NCI-H2029 treated with DMSO at 0.1 percent for 48 hours (cell line): ENCODE results near the gene CD7.

Experiments used
- DNase-seq: peaks from one replicate; lab custom pipeline; 2025; lab: John Stamatoyannopoulos, UW

CD7 gene

DNA sequence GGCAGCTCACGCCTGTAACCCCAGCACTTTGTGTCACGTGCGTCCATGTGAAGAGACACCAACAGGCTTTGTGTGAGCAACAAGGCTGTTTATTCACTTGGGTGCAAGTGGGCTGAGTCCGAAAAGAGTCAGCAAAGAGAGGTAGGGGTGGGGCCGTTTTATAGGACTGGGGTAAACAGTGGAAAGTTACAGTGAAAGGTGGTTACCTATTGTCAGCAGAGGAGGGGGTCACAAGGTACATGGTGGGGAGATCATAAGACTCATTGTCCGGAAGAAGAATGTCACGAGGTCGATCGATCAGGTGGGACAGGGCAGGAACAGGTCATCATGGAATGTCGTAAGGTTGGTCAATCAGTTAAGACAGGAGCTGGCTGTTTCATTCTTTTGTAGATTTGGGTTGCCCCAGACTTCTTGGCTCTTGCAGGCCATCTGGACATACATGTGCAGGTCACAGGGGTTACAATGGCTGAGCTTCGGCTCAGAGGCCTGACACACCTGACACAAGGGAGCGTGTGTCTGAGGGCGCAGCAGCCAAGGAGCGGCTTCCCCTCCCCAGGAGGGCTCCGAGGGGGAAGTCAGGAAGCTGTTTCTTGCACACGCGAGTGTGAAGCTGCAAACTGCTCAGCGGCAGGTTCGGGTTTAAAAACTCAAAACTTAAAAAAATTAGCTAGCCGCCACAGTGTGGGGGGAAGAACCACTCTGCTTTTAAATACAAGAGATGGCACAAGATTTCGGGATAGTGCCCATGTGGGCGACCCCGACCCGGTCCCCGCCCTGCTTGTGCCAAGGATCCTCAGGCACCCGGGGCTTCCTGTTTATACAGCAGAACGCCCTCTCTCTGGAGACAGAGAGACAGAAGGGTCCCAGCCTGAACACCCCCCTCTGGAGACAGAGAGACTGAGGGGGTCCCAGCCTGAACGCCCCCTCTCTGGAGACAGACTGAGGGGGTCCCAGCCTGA, 29.2 kb upstream of the CD7 start:
- DNase-seq, result no peak

DNA sequence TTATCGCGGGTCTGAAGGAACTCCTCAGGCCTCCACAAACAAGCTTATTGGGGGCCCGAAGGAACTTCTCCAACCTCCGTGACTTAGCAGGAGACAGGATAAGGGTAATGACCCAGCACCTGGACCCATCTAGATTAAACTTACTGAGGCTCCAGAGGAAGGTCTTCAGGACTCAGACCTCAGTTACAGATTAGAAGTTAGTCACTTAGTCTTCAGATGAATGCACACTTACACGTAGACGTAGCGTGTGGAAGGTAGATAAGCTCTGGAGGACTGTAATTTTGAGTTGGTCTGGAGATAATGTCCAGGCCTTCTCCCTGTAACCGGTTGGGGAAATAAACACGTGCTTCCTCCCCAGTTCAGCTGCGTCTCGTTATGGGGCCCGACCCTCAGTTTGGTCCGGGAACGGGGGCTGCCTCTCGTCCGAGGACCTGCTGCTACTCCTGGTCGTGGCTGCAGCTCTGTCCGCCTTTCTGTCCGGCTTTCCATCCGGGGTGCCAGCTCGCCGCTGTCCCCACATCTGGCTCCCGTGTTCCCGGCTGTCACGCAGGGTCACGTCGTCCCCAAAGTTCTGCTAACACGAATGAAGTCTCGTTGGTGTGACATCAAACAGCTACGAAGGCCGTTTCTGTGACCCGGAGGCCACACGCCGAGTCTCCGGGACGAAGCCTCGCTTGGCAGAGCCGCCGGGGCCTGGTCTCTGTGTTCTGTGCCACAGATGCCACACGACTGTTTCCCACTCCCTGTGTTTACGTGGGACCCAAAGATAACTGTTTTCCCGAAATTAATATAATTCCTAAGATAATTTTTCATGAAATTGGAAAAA, 28.0 kb upstream of the CD7 start:
- no peak for DNase-seq

DNA sequence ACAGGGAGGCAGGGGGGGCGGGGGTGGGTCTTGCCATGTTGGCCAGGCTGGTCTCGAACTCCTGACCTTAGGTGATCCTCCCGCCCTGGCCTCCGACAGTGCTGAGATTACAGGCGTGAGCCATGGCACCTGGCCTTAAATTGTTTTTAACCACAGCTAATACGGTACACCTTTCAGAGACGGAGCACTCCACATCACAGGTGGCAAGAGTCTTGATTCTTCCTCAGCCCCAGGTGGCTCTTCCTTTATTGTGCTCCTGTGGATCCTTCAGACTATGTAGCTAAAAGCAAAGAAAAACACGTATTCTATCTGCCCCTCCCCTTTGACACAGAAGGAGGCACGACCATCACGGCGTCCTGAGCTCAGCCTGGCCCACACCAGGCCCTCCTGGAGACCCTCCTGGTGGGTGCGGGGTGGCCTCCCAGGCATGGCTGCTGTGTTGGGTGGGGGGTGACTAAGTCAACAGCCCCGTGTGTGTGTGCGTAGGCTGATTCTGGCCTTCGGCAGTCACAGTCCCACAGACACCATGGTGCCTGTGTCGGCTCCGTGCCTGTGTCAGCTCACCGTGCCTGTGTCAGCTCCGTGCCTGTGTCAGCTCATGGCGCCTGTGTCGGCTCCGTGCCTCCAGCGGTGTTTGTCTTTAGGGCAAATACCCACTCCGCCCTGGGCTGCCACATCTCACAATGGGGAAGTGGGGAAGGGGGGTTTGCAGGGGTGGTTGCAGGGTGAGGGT, 26.9 kb upstream of the CD7 start:
- no peak for DNase-seq

DNA sequence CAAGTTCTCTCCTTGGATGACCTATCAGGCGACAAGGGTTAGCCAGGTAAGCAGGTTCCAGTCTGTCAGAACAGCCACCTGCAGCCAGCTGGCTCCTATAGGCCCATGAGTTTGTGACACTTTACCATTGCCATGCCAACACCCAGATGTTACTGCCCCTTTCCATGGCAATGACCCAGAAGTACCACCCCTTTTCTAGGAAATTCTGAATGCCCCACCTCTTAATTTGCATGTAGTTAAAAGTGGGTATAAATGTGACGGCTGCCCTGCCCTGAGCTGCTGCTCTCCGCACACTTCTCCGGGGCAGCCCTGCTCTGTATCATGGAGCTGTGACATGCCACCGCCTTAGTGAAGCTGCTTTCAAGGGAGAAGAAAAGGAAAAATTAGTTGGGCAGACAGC, 26.2 kb upstream of the CD7 start:
- DNase-seq, result no peak

DNA sequence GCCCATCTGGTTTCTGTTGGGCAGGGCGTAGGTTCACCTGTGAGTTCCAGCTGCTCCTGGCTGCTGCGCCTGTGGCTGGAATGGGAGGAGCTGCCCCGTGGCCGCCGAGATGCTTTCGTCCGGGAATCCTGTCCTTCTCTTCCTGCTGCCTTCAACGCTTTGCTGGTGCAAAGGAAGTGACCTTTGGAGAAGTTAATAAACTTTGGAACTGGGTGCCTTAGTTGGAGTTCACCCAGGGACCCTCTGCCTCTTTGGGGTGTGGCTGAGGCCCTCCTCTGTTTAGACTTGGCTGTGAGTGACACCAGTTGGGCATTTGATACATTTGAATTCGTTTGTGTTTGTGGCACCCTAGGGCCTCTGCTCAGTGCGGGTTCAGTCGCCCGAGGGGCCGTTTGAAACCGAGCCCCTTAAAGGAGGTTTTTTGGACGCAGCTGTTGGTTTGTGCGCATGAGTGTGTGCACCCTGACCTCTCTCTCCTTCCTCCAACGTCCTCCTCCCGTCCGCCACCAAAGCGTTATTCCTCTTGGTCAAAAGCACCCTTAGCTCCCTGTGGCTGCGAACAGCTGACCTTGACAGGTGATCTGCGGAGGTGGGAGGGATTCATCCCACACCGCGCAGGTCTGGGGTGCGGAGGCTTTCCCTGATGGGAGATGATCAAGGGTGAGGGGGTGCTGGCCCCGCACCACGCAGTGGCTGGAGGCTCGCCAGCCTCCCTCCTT, 25.1 kb upstream of the CD7 start:
- DNase-seq, result no peak

DNA sequence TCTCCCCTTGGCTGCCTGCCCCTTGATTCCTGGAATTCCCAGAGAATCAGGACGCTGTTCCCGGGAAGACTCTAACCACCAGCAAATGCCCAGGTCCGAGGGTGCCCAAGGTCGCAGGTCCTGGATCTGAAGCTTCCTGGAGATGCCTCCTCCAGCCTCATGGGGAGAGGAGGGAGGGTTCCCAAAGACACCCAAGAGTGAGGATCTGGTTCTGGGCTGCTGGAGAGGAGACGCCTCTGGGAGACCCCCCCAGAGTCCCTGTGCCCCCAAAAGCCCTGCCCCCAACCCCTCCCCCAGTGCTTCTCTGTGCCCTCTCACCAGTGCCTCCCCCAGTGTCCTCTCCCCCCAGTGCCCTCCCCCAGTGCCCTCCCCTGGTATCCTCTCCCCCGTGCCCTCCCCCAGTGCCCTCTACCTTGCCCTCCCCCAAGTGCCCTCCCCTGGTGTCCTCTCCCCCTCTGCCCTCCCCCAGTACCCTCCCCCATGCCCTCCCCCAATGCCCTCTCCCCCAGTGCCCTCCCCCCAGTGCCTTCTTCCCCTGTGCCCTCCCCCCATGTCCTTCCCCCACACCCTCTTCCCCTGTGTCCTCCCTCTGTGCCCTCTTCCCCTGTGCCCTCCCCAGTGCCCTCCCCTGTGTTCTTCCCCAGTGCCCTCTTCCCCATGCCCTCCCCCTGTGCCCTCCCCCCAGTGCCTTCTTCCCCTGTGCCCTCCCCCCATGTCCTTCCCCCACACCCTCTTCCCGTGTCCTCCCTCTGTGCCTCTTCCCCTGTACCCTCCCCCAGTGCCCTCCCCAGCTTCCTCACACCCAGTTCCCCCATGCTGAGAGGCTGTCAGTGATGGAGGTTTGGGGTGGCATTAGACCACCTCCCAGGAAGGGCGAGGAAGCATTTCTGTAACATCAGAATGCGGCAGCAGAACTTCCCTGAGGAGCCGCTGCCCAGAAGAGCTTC, 22.5 kb upstream of the CD7 start:
- no peak for DNase-seq

DNA sequence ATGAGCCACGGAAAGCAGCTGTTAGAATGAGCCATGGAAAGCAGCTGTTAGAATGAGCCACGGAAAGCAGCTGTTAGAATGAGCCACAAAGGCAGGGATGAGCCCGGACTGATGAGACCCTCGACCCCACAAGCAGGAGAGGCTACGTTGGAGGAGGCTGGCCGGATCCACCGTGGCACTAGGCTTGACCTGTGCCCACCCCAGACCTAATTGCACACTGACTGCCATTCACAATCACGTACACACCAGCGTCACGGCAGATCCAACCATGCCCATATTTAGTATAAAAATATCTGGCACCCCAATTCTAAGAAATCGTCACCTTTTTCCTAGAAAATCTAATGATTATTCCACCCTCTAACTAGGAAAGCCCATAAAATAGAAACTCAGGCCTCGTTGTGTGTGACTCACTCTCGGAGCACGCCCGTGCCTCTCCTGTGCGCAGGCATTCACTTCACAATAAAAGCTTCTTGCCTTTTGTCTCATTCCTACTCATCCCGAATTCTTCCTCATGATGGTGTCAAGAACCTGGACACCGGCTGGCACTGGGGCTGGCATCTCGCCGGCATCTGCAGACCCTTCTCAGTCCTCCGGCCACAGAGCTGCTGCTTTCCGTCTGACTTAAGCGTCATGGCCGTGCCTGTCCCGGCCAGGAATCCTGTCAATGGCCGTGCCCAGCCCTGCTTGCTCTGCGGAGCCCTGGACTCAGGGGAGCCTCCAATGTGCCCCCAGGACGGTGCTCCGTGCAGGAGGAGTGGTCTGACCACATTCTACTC, 21.6 kb upstream of the CD7 start:
- DNase-seq, result no peak

DNA sequence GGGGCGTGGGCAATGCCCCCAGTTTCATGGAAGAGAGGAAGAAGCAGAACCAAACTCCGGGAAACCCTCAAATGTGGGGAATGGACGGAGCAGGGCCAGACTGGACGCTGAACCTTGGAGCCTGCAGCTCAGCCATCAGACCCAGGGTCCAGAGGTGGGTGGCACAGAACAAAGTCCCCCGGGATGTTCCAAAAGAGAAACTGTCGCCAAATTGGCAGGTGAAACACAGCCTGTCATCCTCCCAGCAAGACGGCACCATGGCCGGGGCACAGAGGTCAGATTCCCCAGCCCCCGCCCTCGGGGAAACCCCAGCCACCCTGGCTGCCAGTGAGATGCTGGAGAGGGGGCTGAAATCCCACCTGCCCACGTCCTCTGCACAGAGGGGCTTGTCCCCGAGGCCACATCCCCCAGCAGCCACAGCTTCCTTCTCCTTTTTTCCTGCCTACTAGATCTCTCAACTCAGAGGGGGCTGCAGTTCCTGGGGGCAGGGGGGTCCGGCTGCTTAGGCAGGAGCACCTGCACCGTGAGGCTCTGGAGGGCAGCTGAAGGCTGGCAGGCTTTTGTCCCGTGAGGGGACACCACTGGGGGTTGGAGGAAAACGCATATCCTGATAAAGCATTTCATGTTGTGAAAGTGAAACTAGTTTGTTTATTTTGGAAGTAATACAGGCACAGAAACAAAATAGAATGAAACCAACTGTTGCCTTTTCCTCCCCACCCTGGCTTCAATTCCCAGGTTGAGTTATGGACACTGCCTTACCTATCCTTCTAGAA, 17.4 kb upstream of the CD7 start:
- no peak for DNase-seq

DNA sequence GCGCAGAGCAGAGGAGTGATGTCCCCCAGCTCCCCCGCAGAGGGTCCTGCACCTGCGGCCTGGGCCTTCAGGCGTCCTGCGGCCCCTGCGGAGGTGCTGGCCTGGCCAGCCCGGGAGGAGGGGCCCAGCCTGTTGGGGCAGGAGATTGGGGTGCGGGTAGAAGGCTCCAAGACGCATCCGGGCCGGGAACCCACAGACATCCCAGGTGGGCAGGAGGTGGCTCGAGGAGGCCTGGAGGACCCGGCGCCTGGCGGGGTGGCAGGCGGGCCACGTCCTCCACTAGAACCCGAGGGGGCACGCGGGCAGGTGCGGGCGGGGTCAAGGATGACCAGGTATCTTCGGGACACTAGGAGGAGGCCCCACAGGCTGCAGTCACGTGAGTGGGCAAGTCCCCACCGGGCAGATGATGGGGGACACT, 16.8 kb upstream of the CD7 start:
- DNase-seq, result no peak

DNA sequence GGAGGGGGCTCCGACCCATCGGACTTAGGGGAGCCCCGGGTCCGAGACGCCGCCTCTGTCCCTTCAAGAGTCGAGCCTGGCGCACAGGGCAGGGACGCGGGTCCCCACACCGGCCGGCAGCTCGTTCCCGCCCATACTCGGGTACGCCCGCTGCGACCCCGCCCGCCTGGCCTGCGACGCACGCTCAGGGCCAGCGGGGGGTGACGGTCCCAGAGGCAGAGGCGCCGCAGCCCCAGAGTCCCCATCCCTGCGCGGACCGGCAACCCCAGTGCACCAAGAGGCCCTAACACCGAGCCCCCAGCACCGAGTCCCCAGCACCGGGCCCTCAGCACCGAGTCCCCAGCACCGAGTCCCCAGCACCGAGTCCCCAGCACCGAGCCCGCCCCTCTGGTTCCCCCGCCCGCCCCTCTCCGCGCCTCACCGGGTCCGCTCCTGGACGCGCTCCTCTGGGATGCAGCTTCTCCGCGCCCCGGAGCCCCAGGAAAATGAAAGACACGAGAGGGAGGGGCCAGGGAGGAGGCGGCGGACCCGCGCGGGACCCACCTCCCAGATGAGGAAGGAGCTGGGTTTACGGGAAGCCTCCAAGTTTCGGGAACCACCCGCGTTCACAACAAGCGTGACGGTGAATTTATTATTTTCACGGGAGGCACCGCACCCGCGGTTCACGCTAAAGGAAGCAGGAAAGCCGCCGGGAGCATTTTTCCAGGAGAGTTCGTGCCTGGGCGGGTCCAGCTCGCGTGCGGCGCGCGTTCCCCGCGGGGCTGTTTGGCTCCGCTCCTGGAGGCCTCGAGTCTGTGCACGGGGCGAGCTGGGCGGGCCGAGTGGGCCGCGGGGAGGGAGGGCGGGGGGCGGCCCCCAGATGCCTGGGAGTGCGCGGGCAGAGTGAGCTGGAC, 16.1 kb upstream of the CD7 start, which contains the start of gene SECTM1:
SECTM1 (minus strand) TSS at position 488 of the 893 bp plus-strand sequence. CDS start 6,526 bp downstream, outside the sequence.
- no peak for DNase-seq

DNA sequence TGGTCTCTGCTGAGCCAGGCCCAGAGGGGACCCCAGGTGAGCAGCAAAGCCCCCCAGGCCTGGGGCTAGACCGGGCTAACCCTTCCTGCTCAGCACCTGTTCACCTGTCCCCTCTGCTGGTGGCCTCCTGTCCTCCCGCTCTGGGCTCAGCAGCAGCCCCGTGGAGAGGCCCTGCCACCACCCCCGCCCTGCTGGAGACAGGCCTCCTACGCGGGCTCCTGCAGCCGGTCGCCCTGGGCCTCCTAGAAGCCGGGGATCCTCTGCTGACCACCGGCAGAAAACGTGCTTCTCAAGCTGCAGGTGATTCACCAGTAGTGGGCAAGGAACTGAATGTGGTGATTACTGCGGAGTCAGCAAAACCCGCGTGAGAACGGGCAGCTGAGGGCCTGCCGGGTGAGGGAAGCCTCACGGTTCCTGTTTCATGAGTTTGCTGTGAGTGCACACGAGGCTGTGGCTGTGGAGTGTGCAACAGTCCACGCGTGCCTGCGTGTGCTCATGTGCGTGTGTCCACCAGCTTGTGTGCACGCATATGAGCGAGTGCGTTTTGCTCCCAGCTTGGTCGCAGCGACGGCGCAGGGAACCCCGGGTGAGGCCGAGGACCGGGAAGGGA, 15.4 kb upstream of the CD7 start:
- no peak for DNase-seq

DNA sequence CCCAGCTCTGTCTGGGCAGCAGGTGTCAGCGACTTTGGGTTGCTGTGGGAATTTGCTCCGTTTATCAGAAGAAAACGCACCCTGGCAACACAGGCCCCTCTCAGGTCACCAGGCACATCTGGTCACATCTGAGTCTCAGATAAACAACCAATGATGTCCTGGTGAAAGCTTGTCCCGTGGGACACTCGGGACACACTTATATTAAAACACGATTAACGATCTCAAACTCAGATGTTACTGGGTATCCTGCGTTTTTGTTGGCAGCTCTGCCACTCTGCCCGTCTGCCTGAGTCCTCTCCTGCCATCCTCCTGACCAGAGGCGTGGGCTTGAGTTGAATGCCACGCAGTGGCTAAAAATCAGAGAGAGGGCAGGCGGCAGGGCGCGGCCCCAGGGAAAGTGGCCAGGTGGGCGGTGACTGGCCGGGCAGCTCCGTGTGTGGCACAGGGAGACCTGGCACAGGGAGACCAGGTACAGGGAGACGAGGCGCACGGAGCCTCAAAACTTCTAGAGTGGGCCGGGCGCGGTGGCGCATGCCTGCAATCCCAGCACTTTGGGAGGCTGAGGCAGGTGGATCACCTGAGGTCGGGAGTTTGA, 14.0 kb upstream of the CD7 start:
- DNase-seq, result no peak

DNA sequence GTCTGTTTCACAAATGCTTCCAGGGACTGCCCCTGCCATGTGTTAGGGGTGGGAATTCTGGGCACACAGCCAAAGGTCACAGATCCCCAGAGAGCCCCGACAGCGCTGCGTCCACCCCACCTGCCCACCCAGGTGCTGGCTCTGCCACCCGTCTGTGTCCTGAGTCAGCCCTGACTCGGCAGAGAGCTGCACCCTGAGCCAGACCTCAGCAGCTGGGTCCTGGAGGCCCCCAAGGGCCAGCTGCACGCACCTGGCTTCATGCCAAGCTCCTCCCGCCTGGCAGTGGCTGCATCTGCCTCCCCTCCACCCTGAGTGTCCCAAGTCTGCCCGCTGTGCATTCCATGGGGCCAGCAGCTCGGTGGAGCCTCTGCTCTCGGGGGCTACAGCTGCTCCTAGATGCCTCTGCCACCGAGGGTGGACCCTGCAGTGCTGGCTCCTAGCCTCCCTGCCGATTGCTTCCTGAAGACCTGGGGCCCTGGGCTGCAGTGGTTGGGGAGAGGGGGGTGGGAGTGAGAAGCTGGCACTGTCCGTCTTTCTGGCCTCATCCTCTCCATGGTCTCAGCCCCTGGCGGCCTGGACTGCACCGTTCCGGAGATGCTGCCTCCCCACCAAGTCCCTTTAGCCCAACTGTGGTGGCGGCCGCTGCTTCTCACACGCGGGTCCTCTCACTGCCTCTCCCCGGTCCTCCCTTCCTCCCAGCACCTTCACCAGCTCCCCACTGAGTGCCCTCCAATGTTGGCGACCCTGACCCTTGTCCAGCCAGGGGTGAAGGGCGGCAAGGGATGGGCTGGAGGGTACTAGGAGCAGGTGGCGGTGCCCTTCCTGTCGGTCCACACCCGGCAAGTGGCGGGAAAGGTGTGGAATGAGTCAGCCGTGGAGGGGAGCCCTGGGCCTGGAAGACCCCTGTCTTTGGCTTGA, 13.2 kb upstream of the CD7 start:
- DNase-seq, result peak; percentile 39

DNA sequence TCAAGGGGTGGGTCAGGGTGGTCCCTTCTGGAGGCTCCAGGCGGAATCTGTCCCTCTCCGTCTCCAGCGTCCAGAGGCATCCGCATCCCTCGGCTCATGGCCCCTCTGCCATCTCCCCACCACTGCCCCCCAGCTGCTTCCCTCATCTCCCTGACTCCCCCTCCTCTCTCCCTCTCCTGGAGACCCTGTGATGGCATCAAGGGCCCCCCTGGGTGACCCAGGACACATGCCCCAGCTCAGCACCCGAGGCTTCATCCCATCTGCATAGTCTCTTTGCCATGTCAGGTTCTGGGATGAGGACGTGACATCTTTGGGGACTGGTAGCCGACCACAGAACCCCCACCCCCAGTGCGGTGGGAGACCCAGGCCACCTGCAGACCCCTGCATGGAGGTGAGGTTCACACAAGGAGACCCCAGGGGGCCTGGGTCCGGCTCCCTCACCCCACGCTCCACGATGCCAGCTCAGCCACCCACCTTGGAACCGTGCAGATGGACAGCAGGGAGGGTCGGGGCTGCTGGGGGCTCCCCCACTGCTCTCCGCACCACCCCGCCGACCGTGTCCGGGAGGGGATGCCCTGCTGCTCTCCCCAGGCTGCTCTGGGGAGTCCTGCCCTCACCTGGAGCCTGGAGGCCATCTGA, 12.4 kb upstream of the CD7 start:
- DNase-seq, result no peak

DNA sequence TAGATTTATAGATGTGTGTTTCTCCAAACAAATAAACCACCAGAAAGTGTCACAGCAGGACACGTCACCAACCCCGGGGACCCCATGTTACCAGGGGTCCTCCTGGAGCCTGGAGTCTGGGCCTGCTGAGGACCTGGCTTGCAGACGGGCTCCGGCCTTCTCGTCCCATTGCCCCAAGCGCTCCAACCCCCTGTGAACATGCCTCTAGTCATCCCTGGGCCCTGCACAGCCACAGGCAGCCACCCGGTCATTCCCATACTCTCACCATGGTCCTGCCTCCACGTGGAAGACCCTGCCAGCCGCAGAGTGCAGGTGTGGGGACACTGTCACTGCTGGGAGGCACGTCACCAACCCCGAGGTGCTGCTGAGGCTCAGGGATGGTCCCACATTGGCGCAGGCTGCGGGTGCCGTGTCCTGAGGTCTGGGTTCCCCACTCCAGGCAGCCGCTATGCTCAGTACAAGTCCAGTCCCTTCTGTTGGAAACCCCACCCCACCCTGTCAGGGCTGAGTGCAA, 11.6 kb upstream of the CD7 start:
- DNase-seq, result no peak
